Prostate gland (tissue), 2 donors: ENCODE measurements around the gene CCDC18.
"Not testable (repeated sequence)": the region's sequence is repeated elsewhere in the genome, so short reads cannot be mapped to it uniquely, and the experiment has no call there.

Source experiments
- CTCF ChIP-seq, 4 experiments: fragments of 200-600 bp in 2 of 4; fragments of 450-650 bp in 2 of 4; sonication (generic) in 2 of 4; IDR thresholded peaks; 1 replicate in 3 of 4; 2 replicates in 1 of 4; pipeline ENCODE4 v1.5.1; 2016 to 2019; ENCODE audit warnings: antibody characterized with exemption in 4 of 4, mild to moderate bottlenecking in 2 of 4, moderate library complexity in 2 of 4
- POLR2A ChIP-seq: fragments of 450-650 bp; IDR thresholded peaks from one replicate; pipeline ENCODE4 v1.6.1; 2016; ENCODE audit warnings: antibody characterized with exemption, mild to moderate bottlenecking
- POLR2AphosphoS5 ChIP-seq: sonication (generic); formaldehyde crosslinking; IDR thresholded peaks from one replicate; pipeline ENCODE4 v1.6.1; 2017; ENCODE audit warnings: antibody characterized with exemption

- TF ChIP-seq CTCF (IDR thresholded peaks at IDR 0.05); POLR2A; POLR2AphosphoS5: not testable (repeated sequence)
Measured at GRCh38 chr1:93277530-93277929, 97.0 kb downstream of the CCDC18 start.
